Right renal pelvis (tissue), 4 donors: ENCODE measurements around the gene TAMALIN. TPM values are rescaled to one million over a fixed set of nuclear protein-coding genes. Genes with fewer than 3 reads are reported as not detected.

ENCODE experiments used
- DNase-seq, 4 donors: peaks; one replicate each; pipeline ENCODE4 v3.0.0-alpha.2; 2013; ENCODE audit warnings: low read depth in 4 of 4, low spot score in 3 of 4, missing footprints in 1 of 4
- polyA plus RNA-seq, 4 donors: library from polyadenylated mRNA; unstranded; fragments of 120-200 nt; gene quantifications; one replicate each; pipeline ENCODE4 v1.2.1, GENCODE V29; 2013; ENCODE audit not compliant: insufficient read length in 4 of 4

TAMALIN gene
- polyA plus RNA-seq, 4 donors, result 16.6 to 20.8 (median 17.3) TPM

- DNase-seq, result no peak
These were observed 57.4 kb downstream of the TAMALIN start for GRCh38 chr12:52063981-52064649.

Other genes with a start within 250 kb of the TAMALIN start
- gene FIGNL2, start 158.2 kb upstream of the TAMALIN start, polyA plus RNA-seq, result 1 to 10 TPM; 3.7 to 5.5 (median 4.4) TPM
- gene ANKRD33, start 118.8 kb upstream of the TAMALIN start, polyA plus RNA-seq, result under 1 TPM; 0.15 to 0.35 (median 0.27) TPM
- 10 to 100 TPM; 32.8 to 37.8 (median 33.5) TPM for gene ACVRL1, start 99.4 kb upstream of the TAMALIN start, polyA plus RNA-seq
- gene ACVR1B, start 55.2 kb upstream of the TAMALIN start, polyA plus RNA-seq, result 10 to 100 TPM; 59.1 to 61.9 (median 59.3) TPM
- gene NR4A1, start 44.5 kb downstream of the TAMALIN start, polyA plus RNA-seq, result 10 to 100 TPM; 11.4 to 46.0 (median 21.5) TPM
- gene ATG101, start 63.0 kb downstream of the TAMALIN start, polyA plus RNA-seq, result 10 to 100 TPM; 25.1 to 29.4 (median 27.7) TPM
- gene SMIM41, start 72.8 kb downstream of the TAMALIN start, polyA plus RNA-seq, result under 1 TPM; 0.30 to 0.65 (median 0.39) TPM
- gene KRT80, start 185.1 kb downstream of the TAMALIN start, polyA plus RNA-seq, result 1 to 10 TPM in 2 of 4 donors, under 1 TPM in 2; 0.83 to 1.4 (median 1.0) TPM
- 100 to 1,000 TPM in 1 of 4 donors, 10 to 100 TPM in 3; 44.7 to 121 (median 73.1) TPM for gene KRT7, start 226.3 kb downstream of the TAMALIN start, polyA plus RNA-seq